H1 (cell line): ENCODE data around the gene BACE2. TPM values are rescaled to one million over a fixed set of nuclear protein-coding genes. Genes with fewer than 3 reads are reported as not detected.

Experiments
- CTCF ChIA-PET: fragments of 300-600 bp; sonication (Branson Sonifier 250); formaldehyde crosslinking; loops from one replicate; lab custom pipeline; 2021; ENCODE audit not compliant: partially characterized antibody; lab: Charles Lee
- POLR2A ChIA-PET: fragments of 300-600 bp; sonication (Branson Sonifier 250); formaldehyde crosslinking; loops from one replicate; lab custom pipeline; 2021; ENCODE audit warnings: inconsistent platforms; ENCODE audit not compliant: partially characterized antibody; lab: Charles Lee
- DNase-seq, 2 experiments: peaks; one replicate each; pipeline versions ENCODE4 v3.0.0 to v3.0.0-alpha.2; 2010 to 2022; ENCODE audit warnings: low spot score in 2 of 2, low read depth in 1 of 2, mixed read lengths in 1 of 2
- FAIRE-seq: peaks from 2 replicates; lab custom pipeline; 2011; peaks lifted over from hg19 to GRCh38; lab: Jason Lieb, UNC
- H2AFZ ChIP-seq: 2 replicates; pipeline ENCODE4 v1.8.1; 2012; ENCODE audit warnings: low read length, inconsistent platforms
- H2AK5ac ChIP-seq: 2 replicates; pipeline ENCODE4 v1.6.1; 2013; ENCODE audit warnings: low read depth, low read length
- H2BK120ac ChIP-seq: replicated peaks from 2 replicates; pipeline ENCODE3; 2013; ENCODE audit warnings: low read depth, low read length, inconsistent platforms
- H2BK12ac ChIP-seq: 2 replicates; pipeline ENCODE4 v1.6.1; 2013; ENCODE audit warnings: low read depth, low read length
- H2BK15ac ChIP-seq: 2 replicates; pipeline ENCODE4 v1.6.1; 2013; ENCODE audit warnings: low read length
- H2BK20ac ChIP-seq: 2 replicates; pipeline ENCODE4 v1.6.1; 2013; ENCODE audit warnings: low read length
- H2BK5ac ChIP-seq: 2 replicates; pipeline ENCODE4 v1.6.1; 2013; ENCODE audit warnings: low read depth, low read length
- H3K14ac ChIP-seq: 2 replicates; pipeline ENCODE4 v1.6.1; 2013; ENCODE audit warnings: inconsistent platforms; ENCODE audit not compliant: insufficient read length
- H3K18ac ChIP-seq: 2 replicates; pipeline ENCODE4 v1.6.1; 2013; ENCODE audit warnings: low read length; ENCODE audit errors: extremely low read depth
- H3K23ac ChIP-seq: 2 replicates; pipeline ENCODE4 v1.6.1; 2013; ENCODE audit warnings: inconsistent platforms; ENCODE audit not compliant: insufficient read length
- H3K23me2 ChIP-seq: 2 replicates; pipeline ENCODE4 v1.6.1; 2013; ENCODE audit warnings: low read depth, low read length
- H3K27ac ChIP-seq: 2 replicates; pipeline ENCODE4 v1.6.1; 2011; ENCODE audit warnings: low read depth, low read length, inconsistent platforms
- H3K27me3 ChIP-seq, 4 experiments: replicated peaks in 1 of 4; 1 replicate in 1 of 4; 2 replicates in 3 of 4; pipeline versions ENCODE4 v1.6.1 to v1.8.1; 2011 to 2013; ENCODE audit warnings: low read length in 3 of 4, mild to moderate bottlenecking in 3 of 4, inconsistent platforms in 2 of 4, mixed read lengths in 2 of 4, moderate library complexity in 1 of 4; ENCODE audit not compliant: control insufficient read depth in 3 of 4, insufficient read depth in 3 of 4; ENCODE audit errors: extremely low read depth in 1 of 4
- H3K36me3 ChIP-seq, 4 experiments: 2 replicates each; pipeline versions ENCODE4 v1.6.1 to v1.8.1; 2011 to 2013; ENCODE audit warnings: mild to moderate bottlenecking in 4 of 4, low read length in 3 of 4, moderate library complexity in 2 of 4, control low read depth in 1 of 4, inconsistent platforms in 1 of 4; ENCODE audit not compliant: insufficient read depth in 4 of 4, control insufficient read depth in 2 of 4
- H3K4ac ChIP-seq: replicated peaks from 2 replicates; pipeline ENCODE3; 2013; ENCODE audit warnings: low read length, low read depth, mixed read lengths, inconsistent platforms; ENCODE audit not compliant: insufficient read length
- H3K4me1 ChIP-seq, 4 experiments: replicated peaks in 1 of 4; 1 replicate in 1 of 4; 2 replicates in 3 of 4; pipeline versions ENCODE4 v1.6.1 to v1.8.1; 2011 to 2013; ENCODE audit warnings: low read length in 3 of 4, inconsistent platforms in 2 of 4, mixed read lengths in 1 of 4; ENCODE audit not compliant: insufficient read depth in 4 of 4, control insufficient read depth in 3 of 4
- H3K4me2 ChIP-seq, 2 experiments: 2 replicates each; pipeline versions ENCODE4 v1.6.1 to v1.8.1; 2011 to 2013; ENCODE audit warnings: low read depth in 2 of 2, low read length in 2 of 2, control low read depth in 1 of 2, inconsistent platforms in 1 of 2, mild to moderate bottlenecking in 1 of 2; ENCODE audit not compliant: insufficient read depth in 1 of 2
- H3K4me3 ChIP-seq, 4 experiments: fragments of 200-600, 300-600 bp in 1 of 4; sonication (generic), shearing (Covaris generic), sonication (Bioruptor Twin) in 1 of 4; 2 replicates each; pipeline versions ENCODE4 v1.5.1 to v1.8.1; 2011 to 2016; ENCODE audit warnings: low read length in 4 of 4, low read depth in 3 of 4, control low read depth in 2 of 4, inconsistent platforms in 2 of 4, mild to moderate bottlenecking in 2 of 4, mixed read lengths in 1 of 4, moderate library complexity in 1 of 4; ENCODE audit not compliant: insufficient read depth in 2 of 4; ENCODE audit errors: extremely low read depth in 1 of 4
- H3K56ac ChIP-seq: replicated peaks from 2 replicates; pipeline ENCODE3; 2013; ENCODE audit warnings: low read depth, mild to moderate bottlenecking, mixed read lengths, low read length, inconsistent platforms; ENCODE audit not compliant: insufficient read length
- H3K79me1 ChIP-seq: 2 replicates; pipeline ENCODE4 v1.6.1; 2013; ENCODE audit warnings: low read depth, low read length, control low read depth
- H3K79me2 ChIP-seq, 2 experiments: 2 replicates each; pipeline versions ENCODE4 v1.6.1 to v1.8.1; 2012 to 2013; ENCODE audit warnings: low read length in 2 of 2, mild to moderate bottlenecking in 2 of 2, inconsistent platforms in 1 of 2; ENCODE audit not compliant: insufficient read depth in 2 of 2, control insufficient read depth in 1 of 2
- H3K9ac ChIP-seq, 4 experiments: replicated peaks in 1 of 4; 1 replicate in 1 of 4; 2 replicates in 3 of 4; pipeline versions ENCODE4 v1.6.1 to v1.8.1; 2011 to 2013; ENCODE audit warnings: low read depth in 3 of 4, low read length in 3 of 4, control low read depth in 2 of 4, mild to moderate bottlenecking in 2 of 4, moderate library complexity in 2 of 4, inconsistent platforms in 1 of 4; ENCODE audit errors: extremely low read depth in 1 of 4
- H3K9me3 ChIP-seq, 2 experiments: 2 replicates each; pipeline versions ENCODE4 v1.6.1 to v1.8.1; 2012 to 2013; ENCODE audit warnings: mild to moderate bottlenecking in 2 of 2, moderate library complexity in 2 of 2, control low read depth in 1 of 2, inconsistent platforms in 1 of 2, low read depth in 1 of 2, low read length in 1 of 2, mixed read lengths in 1 of 2; ENCODE audit not compliant: insufficient read depth in 2 of 2
- H4K20me1 ChIP-seq, 2 experiments: replicated peaks in 1 of 2; 2 replicates each; pipeline versions ENCODE3 to v1.8.1; 2011 to 2013; ENCODE audit warnings: inconsistent platforms in 2 of 2, low read length in 2 of 2, mild to moderate bottlenecking in 1 of 2; ENCODE audit not compliant: insufficient read depth in 2 of 2, control insufficient read depth in 1 of 2
- H4K5ac ChIP-seq: 2 replicates; pipeline ENCODE4 v1.6.1; 2013; ENCODE audit warnings: low read length, low read depth, mixed read lengths, inconsistent platforms; ENCODE audit not compliant: insufficient read length
- H4K8ac ChIP-seq: 2 replicates; pipeline ENCODE4 v1.8.0; 2013; ENCODE audit warnings: mild to moderate bottlenecking, moderate library complexity, low read length, inconsistent platforms; ENCODE audit not compliant: insufficient read depth; ENCODE audit errors: extremely low read depth
- H4K91ac ChIP-seq: replicated peaks from 2 replicates; pipeline ENCODE3; 2013; ENCODE audit warnings: low read length, mixed read lengths, inconsistent platforms; ENCODE audit not compliant: insufficient read length
- BCL11A ChIP-seq, 2 experiments: IDR thresholded peaks; one replicate each; pipeline ENCODE4 v1.6.1; 2011; ENCODE audit warnings: low read depth in 2 of 2, low read length in 2 of 2, mild to moderate bottlenecking in 2 of 2
- BRCA1 ChIP-seq: IDR thresholded peaks from 2 replicates; pipeline ENCODE4 v1.6.1; 2012; ENCODE audit warnings: low read depth, low read length, improper control_type of control experiment
- CEBPB ChIP-seq: IDR thresholded peaks from 2 replicates; pipeline ENCODE4 v1.6.1; 2012; ENCODE audit warnings: low read depth, low read length
- PHF8 ChIP-seq: fragments of 200-600 bp; sonication (generic); conservative IDR thresholded peaks from 2 replicates; pipeline ENCODE4 v1.7.1; 2012; ENCODE audit warnings: low read depth, mild to moderate bottlenecking, inconsistent platforms, low read length, moderate library complexity
- RAD21 ChIP-seq, 2 experiments: IDR thresholded peaks in 1 of 2; conservative IDR thresholded peaks in 1 of 2; 2 replicates each; pipeline ENCODE4 v1.6.1; 2011; ENCODE audit warnings: low read depth in 2 of 2, low read length in 2 of 2, improper control_type of control experiment in 1 of 2, inconsistent platforms in 1 of 2, mild to moderate bottlenecking in 1 of 2, moderate library complexity in 1 of 2
- whole genome bisulfite sequencing, 2 experiments: shearing (Covaris generic) in 1 of 2; methylation state at CpG; one replicate each; pipeline versions ENCODE4 v1.1.6 to v1.1.7; 2013 to 2015; ENCODE audit warnings: low lambda C conversion rate in 2 of 2, mixed read lengths in 2 of 2, inconsistent platforms in 1 of 2, low coverage in 1 of 2, missing lambda C conversion rate in 1 of 2; ENCODE audit not compliant: insufficient replicate concordance in 2 of 2, insufficient coverage in 1 of 2, insufficient read length in 1 of 2; ENCODE audit errors: extremely low coverage in 1 of 2, missing lambda C conversion rate in 1 of 2; 5-methylcytosine and 5-hydroxymethylcytosine counted together
- polyA plus RNA-seq, 7 experiments: library from polyadenylated mRNA; depleted of rRNA in 3 of 7; stranded (reverse) in 5 of 7; unstranded in 2 of 7; fragments of >200 nt in 5 of 7; fragments of 200-250 nt in 2 of 7; gene quantifications; 1 replicate in 5 of 7; 2 replicates in 1 of 7; 4 replicates in 1 of 7; pipeline versions ENCODE4 v1.2.1 to v1.2.3, GENCODE V29; 2011 to 2013; ENCODE audit warnings: missing spikeins in 2 of 7, mixed read lengths in 2 of 7
- total RNA-seq: library from RNA; stranded (reverse); fragmentation: NEBNext Ultra II Directional; extraction: Animal tissue kit (Norgen Biotek cat#: 25700); gene quantifications from 2 replicates; pipeline ENCODE4 v1.2.1, GENCODE V29; 2021
- TF ChIP-seq, protein P1 (sequence below), 3 experiments: IDR thresholded peaks; 1 replicate in 2 of 3; 2 replicates in 1 of 3; pipeline versions ENCODE4 v1.5.1 to v1.6.1; 2011; ENCODE audit warnings: low read length in 3 of 3, mild to moderate bottlenecking in 3 of 3, inconsistent platforms in 2 of 3, low read depth in 1 of 3, moderate library complexity in 1 of 3; ENCODE audit not compliant: insufficient read depth in 1 of 3; ENCODE audit errors: control extremely low read depth in 1 of 3

Gene BACE2
- total and polyA plus RNA-seq, 2 of the 8 experiments (the other 6 are each of a cell fraction or from before 2014, with no cell fraction given), result 8.1 to 10.9 TPM

DNA sequence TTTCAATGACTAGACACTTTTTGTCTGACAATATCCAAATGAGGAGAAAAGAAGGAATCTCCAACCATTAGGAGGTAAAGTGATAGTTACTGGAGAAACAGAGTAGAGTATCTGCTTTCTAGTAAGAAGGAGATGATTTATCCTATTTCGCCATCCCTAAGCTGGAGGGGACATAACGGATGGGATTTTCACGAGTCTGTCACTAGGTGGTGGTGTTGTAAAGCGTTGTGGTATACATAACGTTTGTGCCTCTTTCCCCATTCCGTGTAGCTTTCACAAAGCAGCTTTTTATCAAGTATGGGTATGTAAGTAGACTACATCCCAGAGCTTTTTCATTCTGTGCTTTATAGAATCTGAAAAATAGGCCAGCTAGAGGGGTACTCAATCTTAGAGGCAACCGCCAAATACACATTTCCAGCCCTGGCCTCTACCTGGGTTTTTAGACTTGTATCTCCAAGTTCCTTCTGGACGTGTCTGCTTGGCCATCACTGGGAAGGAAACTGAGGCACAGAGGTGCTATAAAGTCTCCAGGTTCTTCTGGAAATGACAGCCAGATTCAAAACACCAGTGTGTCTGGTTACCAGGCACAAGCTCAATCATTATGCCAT lies 115.4 kb downstream of the BACE2 start:
- Histone ChIP-seq H3K9me3 (no peaks in the 10 kb centered on the region), H2BK5ac (no peak overlapping the region), H3K56ac (no peak overlapping the region), H2BK20ac (no peak overlapping the region), H2BK15ac (no peak overlapping the region), H4K5ac (no peak overlapping the region), H3K14ac (no peak overlapping the region), H3K4me3 (no peak overlapping the region), H3K23ac (no peak overlapping the region), H3K79me1 (no peaks in the 10 kb centered on the region), H4K8ac (no peak overlapping the region), H3K4me2 (no peak overlapping the region), H3K36me3 (no peaks in the 10 kb centered on the region), H2BK120ac (no peak overlapping the region), H3K18ac (no peak overlapping the region), H3K4me1 (0 out of 7 replicates have a peak, but pooled peaks cover 0 to 3% (median 0%) of the 10 kb centered on the region in 4 experiments), H2BK12ac (no peak overlapping the region), H2AFZ (no peak overlapping the region), H3K9ac (no peak overlapping the region), H3K27ac (no peak overlapping the region), H3K27me3 (no peaks in the 10 kb centered on the region), H3K4ac (no peak overlapping the region), H2AK5ac (no peak overlapping the region), H3K23me2 (no peaks in the 10 kb centered on the region), H4K20me1 (no peaks in the 10 kb centered on the region), H4K91ac (no peak overlapping the region), H3K79me2 (no peaks in the 10 kb centered on the region)
- 20% methylated on average over 8 of the region's 8 CpGs; no CpG with 5 or more reads in 1 of the 2 experiments for WGBS, 2 experiments
- FAIRE-seq (peak; percentile 99), DNase-seq (no peak)
- TF ChIP-seq RAD21 (IDR thresholded peaks at IDR 0.05 in 1 of 2, conservative IDR thresholded peaks at IDR 0.05 in 1 of 2; ENCODE audit: low read depth in 2 of 2, low read length in 2 of 2) (peak; percentile 95 to 96), BCL11A (IDR thresholded peaks at IDR 0.05; ENCODE audit: low read depth in 2 of 2, low read length in 2 of 2) (no peak), BRCA1 (0 out of 2 replicates have a peak, but pooled peaks have one; percentile 8), PHF8 (no peak), CEBPB (peak; percentile 81)
- TF ChIP-seq, protein P1, sequence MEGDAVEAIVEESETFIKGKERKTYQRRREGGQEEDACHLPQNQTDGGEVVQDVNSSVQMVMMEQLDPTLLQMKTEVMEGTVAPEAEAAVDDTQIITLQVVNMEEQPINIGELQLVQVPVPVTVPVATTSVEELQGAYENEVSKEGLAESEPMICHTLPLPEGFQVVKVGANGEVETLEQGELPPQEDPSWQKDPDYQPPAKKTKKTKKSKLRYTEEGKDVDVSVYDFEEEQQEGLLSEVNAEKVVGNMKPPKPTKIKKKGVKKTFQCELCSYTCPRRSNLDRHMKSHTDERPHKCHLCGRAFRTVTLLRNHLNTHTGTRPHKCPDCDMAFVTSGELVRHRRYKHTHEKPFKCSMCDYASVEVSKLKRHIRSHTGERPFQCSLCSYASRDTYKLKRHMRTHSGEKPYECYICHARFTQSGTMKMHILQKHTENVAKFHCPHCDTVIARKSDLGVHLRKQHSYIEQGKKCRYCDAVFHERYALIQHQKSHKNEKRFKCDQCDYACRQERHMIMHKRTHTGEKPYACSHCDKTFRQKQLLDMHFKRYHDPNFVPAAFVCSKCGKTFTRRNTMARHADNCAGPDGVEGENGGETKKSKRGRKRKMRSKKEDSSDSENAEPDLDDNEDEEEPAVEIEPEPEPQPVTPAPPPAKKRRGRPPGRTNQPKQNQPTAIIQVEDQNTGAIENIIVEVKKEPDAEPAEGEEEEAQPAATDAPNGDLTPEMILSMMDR (IDR thresholded peaks at IDR 0.05; ENCODE audit: control extremely low read depth in 1 of 3, insufficient read depth in 1 of 3, low read depth in 1 of 3, low read length in 3 of 3), result peak; percentile 17 to 82 (median 80)
- ChIA-PET CTCF (interaction anchor here (0.7 to 5.4 kb wide), 79 partner anchors 8 to 565 kb away, joined by 3 to 72 read pairs (median 5); partner anchors contain the start of genes FAM3B and MX2), POLR2A (interaction anchor here (0.9 kb wide), 2 partner anchors 20 to 76 kb away, joined by 3 read pairs; no protein-coding TSS in a partner anchor)
